Stimulated activated CD8-positive, alpha-beta memory T cell treated with anti-CD3 and anti-CD28 coated beads, Interleukin-4, amount 100 ng/mL, for 24 hours (primary cell): ENCODE results near the gene BATF3.

ENCODE experiments used
- DNase-seq: peaks from one replicate; pipeline ENCODE4 v3.0.0-alpha.2; 2020; ENCODE audit warnings: low read depth

The BATF3 gene

GRCh38 chr1:212684521-212685090 is 15.0 kb downstream of the BATF3 start:
- no peak for DNase-seq

DNA sequence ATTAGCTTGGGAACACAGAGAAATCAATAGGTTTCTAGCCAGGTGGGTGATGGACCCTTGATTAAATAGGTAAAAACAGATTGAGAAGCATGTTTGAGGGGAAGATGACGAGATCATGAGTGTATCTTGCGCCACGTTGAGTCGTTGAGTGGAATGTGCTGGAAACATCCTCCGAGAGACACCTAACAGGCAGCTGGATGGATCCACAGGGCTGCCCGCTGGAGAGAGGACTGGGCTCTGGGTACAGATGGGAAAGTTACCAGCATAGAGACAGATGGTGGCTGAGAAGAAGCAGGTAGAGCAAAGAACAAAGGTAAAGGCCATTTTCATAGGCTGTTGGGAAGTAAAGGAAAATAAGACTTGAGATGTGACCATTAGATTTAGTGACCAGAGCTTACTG is 15.6 kb downstream of the BATF3 start:
- DNase-seq, result no peak

- DNase-seq, result peak; percentile 42
Observed at GRCh38 chr1:212683357-212683722, 16.3 kb downstream of the BATF3 start.

DNA sequence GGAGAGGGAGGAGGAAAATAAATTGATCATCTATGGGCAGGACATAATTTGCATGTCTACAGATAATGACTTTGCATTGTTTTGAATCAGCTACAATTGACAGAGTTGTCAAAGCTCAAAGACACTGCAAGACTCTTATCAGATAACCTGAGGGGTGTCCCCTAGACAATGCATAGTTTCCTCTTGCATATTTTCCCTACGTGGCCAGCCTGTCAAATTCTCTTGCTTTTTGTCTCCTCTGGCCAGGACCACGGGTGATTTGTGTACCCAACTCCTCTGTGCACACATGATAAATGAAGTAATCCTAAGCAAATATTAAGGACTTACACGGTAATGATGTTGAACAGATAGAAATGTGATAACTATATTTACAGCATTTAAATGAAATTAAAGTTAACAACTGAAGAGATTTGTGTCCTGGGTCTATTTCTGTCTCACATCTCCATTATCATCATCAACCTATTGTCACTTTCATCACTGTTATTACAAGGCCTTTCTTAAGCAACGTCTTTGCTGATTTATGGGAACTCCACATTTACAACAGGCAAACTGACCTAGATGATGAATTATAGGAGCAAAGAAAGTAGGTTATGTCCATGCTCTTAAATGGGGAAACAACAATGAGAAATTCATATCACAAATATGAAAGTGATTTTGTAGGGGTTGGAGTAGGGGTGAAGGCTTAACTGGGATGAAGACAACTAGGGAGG is 18.8 kb downstream of the BATF3 start:
- DNase-seq, result no peak

- DNase-seq, result no peak
Observed at GRCh38 chr1:212678456-212679410, 20.9 kb downstream of the BATF3 start.

- no peak for DNase-seq
Observed at GRCh38 chr1:212677573-212677972, 22.1 kb downstream of the BATF3 start.

DNA sequence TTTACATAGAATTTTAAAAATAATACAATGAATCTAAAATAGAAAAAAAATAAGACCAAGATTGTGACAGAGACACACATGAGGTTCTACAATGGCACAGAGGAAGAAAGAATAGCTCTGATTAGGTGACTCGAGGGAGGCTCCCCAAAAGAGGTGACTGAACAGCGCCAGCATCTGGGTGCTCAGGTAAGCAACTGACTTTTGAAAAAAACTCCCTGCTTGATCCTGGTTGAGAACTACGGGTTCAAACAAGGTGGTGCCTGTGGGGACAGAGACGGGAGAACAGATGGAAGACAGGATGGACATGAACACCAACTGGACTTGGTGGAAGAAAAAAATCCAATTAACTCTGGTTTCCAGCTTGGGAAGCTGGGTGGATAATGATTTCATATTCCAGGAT is 22.5 kb downstream of the BATF3 start:
- DNase-seq, result no peak

GRCh38 chr1:212675675-212676074 is 24.0 kb downstream of the BATF3 start:
- DNase-seq, result no peak

- no peak for DNase-seq
Observed at GRCh38 chr1:212674872-212675271, 24.8 kb downstream of the BATF3 start.

- no peak for DNase-seq
Observed at GRCh38 chr1:212671342-212672031, 28.2 kb downstream of the BATF3 start.

DNA sequence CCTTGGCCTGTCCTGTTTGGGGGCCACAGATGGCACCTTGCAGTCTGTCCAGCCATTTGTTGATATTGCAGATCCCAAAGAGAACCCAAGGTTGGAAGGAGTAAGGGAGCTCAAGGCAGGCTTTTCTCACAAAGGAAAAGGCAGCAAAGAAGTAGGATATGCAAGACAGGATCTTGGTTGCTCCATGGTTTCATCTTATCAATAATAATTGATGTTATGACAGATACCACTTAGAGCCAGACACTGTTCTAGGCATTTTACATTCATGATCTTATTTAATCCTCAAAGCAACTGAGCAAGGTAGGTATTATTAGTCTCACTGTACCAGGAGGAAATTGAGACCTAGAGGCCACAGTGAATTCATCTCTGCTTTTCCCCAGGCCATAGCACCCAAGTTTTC is 28.8 kb downstream of the BATF3 start:
- no peak for DNase-seq

GRCh38 chr1:212670301-212670700 is 29.3 kb downstream of the BATF3 start:
- no peak for DNase-seq

GRCh38 chr1:212669600-212669999 is 30.0 kb downstream of the BATF3 start:
- DNase-seq, result no peak

GRCh38 chr1:212669102-212669501 is 30.5 kb downstream of the BATF3 start:
- no peak for DNase-seq

DNA sequence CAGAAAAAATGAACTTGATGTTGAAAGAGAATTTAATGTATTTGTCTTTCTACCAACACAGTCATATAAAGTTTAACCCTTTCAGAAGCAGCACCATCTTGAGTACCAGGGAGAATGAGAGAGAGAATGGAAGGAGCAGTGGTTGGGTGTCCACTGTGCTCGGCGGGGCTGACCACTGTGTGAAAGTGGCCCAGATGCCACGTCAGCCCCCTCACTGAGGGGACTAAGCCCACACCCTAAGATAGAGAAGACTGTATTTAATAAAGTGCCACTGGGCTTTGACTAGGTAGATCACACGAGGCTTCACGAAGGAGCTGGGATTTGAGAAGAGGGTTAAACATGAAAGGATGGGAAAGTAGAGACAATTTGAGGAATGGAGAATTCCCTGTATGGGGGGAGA is 31.2 kb downstream of the BATF3 start:
- no peak for DNase-seq

GRCh38 chr1:212667223-212668139 is 32.2 kb downstream of the BATF3 start:
- DNase-seq, result no peak

GRCh38 chr1:212666116-212666775 is 33.4 kb downstream of the BATF3 start:
- no peak for DNase-seq

GRCh38 chr1:212665241-212666115 is 34.2 kb downstream of the BATF3 start:
- DNase-seq, result peak; percentile 73

DNA sequence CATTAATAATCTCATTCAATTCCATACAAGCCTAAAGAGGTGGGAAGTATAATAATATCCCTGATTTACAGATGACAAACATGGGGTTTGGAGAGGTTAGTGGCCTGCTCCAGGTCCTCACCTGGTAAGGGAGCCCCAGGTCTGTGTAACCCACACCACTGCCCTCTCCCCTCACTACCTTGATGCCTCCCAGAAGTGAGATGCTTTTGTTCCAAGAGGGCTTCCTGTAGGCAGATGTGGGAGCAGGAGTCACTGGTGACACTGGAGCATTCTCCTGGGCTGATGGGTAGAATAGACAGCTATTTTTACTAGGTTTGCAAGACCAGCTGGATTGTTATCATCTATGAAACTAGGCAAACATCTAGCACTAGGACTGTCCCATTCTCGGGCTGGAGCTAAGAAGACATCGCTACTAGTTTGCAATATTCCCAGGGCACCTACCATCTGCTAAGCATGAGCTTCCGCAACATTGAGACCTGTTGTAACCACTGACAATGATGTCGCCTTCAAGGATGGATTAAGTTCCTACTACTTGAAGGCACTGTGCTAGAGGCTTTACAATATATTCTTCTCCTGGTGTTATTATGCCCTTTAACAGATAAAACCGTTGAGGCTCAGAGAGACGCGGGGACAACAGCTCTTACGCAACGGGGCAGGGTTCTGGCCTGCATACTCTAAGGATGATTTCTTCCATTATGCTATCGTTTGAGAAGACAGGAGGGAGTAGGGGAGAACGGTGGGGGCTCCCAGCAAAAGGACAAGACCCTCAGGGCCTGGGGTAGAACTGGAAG is 35.0 kb downstream of the BATF3 start:
- no peak for DNase-seq
